Dendritic cell treated with granulocyte-macrophage colony-stimulating factor and Interleukin-4, amounts not matched to agents 40 ng/mL and 50 ng/mL, for 4 days (primary cell): ENCODE results near the gene TIGD1.

ENCODE experiments used
- H3K27ac Mint-ChIP-seq: one replicate; pipeline ENCODE4 v1.8.0; 2022; ENCODE audit warnings: mild to moderate bottlenecking, mixed read lengths
- H3K27me3 Mint-ChIP-seq: one replicate; pipeline ENCODE4 v1.8.0; 2022; ENCODE audit warnings: mild to moderate bottlenecking, mixed read lengths
- H3K36me3 Mint-ChIP-seq: one replicate; pipeline ENCODE4 v1.8.0; 2022; ENCODE audit warnings: low read depth, mixed read lengths
- H3K4me1 Mint-ChIP-seq: one replicate; pipeline ENCODE4 v1.8.0; 2022; ENCODE audit warnings: low read depth, mixed read lengths
- H3K4me3 Mint-ChIP-seq: one replicate; pipeline ENCODE4 v1.8.0; 2022; ENCODE audit warnings: mild to moderate bottlenecking, moderate library complexity, mixed read lengths
- H3K9me3 Mint-ChIP-seq: one replicate; pipeline ENCODE4 v1.8.0; 2022; ENCODE audit warnings: mixed read lengths
- intact Hi-C: fragments of 100-400 bp; cut with micrococcal nuclease; formaldehyde crosslinking; loops from one replicate; pipeline ENCODE4 v1.15.0; 2022

The TIGD1 gene

DNA sequence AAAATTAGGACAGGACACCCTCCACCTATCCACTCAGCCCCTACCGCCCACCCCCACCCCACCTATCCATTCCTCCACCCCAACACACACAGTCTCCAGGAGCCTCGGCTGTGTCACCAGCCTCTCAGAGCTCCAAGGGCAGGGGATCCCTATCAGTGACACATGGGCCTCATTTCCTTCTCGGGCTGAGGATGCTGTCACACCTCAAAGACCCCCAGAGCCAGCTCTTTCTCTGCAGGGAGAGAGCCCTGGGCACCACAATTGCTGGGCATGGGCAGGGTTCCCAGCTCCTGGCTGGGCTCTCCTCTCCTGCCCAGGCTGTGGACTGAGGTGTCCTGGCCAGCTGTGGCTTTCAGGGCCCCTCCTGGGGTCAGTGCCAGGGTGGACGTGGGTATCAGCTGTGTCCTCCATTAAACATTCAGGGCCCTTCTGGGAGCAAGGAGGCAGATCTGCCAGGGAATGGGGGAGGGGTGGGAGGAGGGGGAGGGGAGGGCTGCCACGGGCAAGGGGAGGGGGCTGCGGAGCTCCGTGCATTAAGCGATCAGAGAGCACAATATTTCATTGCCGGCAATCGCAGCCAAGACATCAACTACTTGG is 48.5 kb downstream of the TIGD1 start:
- Mint-ChIP-seq H3K9me3 (no peaks in the 10 kb centered on the region), H3K36me3 (no peaks in the 10 kb centered on the region), H3K4me3 (no peak overlapping the region), H3K27ac (no peak overlapping the region), H3K4me1 (peaks cover 6% of the 10 kb centered on the region), H3K27me3 (peaks cover 70% of the 10 kb centered on the region)
- intact Hi-C loops = no loop called here

DNA sequence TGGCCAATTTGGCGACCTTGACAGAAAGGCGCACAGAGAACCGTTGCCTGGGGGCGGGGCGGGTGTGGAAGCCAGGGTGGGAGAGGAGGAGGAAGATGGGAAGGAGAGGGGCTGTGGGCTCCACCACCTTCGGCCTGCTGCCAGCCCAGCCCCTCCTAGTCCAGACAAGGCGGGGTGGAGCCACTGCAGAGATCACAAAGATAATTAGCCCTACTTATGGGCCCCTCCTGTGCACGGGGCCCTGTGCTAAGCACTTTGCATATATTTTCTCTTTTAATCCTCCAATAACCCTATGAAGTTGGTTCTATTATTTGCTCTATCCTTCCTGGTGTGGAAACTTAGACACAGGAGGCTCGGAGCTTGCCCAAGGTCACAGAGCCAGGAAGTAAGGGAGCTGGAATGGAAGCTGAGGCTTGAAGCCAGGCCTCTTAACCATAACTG is 49.0 kb downstream of the TIGD1 start:
- Mint-ChIP-seq H3K4me3 (no peak overlapping the region), H3K27ac (no peak overlapping the region), H3K9me3 (no peaks in the 10 kb centered on the region), H3K27me3 (peaks cover 65% of the 10 kb centered on the region), H3K36me3 (no peaks in the 10 kb centered on the region), H3K4me1 (peaks cover 6% of the 10 kb centered on the region)
- intact Hi-C loops = no loop called here

DNA sequence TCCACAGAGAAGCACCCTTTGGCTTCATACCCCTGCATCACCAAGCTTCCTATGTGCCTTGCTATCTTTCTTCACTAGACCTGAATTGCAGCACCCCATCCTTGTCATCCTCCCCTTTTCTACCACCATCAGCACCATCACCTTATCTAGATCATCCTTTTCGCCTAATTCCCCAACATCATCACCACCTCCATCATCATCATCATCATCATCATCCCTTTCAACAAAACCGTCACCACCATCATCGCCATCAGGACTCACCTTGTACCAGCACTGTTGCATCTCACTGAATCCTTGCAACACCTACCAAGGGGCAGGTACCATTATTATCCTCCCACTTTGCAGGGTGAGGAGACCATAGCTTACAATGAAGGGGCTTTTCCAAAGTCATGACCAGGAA is 51.9 kb downstream of the TIGD1 start:
- Mint-ChIP-seq H3K36me3 (no peaks in the 10 kb centered on the region), H3K27ac (no peak overlapping the region), H3K9me3 (no peaks in the 10 kb centered on the region), H3K27me3 (peaks cover 39% of the 10 kb centered on the region), H3K4me3 (no peak overlapping the region), H3K4me1 (peaks cover under 1% of the 10 kb centered on the region)
- intact Hi-C loops = no loop called here
